Stimulated activated CD4-positive, alpha-beta T cell treated with anti-CD3 and anti-CD28 coated beads, Interleukin-1b, Interleukin-23, amount 100 ng/mL, for 48 hours (primary cell): ENCODE results near the gene WNK3.

ENCODE experiments used
- DNase-seq: peaks from one replicate; pipeline ENCODE4 v3.0.0-alpha.2; 2020

WNK3 gene

DNA sequence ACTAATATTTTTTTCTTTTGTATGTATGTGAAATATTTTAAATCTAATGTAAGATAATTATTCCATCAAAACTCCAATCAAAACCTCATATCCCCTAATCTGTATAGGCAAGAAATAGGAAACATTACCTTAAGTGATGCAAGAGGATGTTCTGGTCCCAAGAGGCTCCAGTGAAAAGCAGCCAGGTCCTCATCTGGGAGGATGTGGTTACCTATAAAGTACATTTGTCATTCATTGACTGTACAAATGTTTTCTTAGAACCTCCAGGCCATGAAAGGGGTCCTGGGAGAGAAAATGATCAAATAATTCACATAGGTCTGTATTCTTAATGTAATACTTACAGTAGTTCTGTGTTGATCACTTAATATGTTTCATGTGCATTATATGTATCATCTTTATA is 200.3 kb downstream of the WNK3 start:
- DNase-seq, result no peak
